HPDE6-E6E7 (cell line): ENCODE measurements around the gene RALGPS1.
A peak's percentile ranks its signal among the peaks of the same experiment; 100 is the strongest.

Experiments
- DNase-seq: peaks from one replicate; pipeline ENCODE4 v3.0.0; 2011; ENCODE audit warnings: missing footprints; ENCODE audit errors: extremely low spot score

The RALGPS1 gene, protein sequence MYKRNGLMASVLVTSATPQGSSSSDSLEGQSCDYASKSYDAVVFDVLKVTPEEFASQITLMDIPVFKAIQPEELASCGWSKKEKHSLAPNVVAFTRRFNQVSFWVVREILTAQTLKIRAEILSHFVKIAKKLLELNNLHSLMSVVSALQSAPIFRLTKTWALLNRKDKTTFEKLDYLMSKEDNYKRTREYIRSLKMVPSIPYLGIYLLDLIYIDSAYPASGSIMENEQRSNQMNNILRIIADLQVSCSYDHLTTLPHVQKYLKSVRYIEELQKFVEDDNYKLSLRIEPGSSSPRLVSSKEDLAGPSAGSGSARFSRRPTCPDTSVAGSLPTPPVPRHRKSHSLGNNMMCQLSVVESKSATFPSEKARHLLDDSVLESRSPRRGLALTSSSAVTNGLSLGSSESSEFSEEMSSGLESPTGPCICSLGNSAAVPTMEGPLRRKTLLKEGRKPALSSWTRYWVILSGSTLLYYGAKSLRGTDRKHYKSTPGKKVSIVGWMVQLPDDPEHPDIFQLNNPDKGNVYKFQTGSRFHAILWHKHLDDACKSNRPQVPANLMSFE

DNA sequence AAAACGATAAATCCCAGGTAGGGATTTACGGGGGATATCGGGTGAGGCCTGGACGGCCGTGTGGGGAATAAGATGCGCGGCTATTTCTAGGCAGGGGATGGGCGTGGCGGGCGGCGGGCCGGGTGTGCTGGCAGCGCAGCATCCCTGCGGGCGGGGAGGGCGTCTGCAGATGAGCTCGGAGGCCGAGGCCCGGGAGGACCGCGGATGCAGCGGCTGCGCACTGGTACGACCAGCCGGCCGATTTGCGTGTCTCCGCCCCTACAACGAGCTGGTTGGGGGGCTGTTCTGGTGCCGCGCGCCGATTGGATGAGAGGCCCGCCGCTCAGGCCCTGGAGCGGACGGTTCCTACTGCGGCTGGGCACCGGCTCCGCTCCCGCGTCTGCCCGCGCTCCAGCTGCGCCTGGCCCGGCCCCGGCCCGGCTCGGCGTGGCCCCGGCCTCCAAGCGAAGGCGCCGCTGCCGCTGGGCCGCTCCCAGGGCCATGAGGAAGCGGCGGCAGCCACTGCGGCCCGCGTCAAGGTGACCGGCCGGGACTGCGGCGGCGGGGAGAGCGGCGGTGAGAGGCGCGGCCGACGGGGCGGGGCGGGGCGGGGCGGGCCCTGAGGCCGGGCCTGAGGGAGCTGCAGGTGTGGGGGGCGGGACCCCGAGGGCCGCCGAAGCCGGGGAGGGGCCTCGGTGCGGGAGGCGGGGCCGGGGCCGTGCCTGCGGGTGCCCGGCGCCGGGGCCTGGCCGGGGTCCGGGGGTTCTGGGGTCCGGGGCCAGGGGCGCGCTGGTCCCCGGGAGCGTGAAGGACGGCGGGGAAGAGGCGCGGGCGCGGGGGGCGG lies at the start of gene RALGPS1:
Gene RALGPS1, plus strand, starts transcription at position 325 of the 823 bp plus-strand sequence. CDS start 47,508 bp downstream, outside the sequence.
- peak; percentile 97 for DNase-seq

DNA sequence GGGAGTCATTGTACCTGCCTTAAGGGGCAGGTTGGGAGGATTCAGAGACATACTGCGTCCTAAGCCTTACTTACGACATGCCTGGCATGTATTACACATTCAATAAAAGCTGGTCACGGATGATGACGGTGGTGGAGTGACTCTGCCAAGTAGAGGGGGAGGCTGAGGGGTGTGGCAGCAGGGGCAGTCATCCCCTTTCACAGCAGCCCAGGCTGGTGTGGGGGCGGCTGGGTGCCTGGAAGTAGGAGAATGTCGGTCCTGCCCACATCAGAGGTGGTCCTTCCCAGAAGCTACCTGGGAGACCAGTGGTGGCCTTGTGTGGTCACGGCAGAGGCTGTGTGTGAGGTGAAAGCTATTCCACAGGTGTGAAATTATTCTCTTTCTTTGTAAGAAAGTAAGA lies 45.2 kb upstream of the RALGPS1 start:
- DNase-seq, result no peak

DNA sequence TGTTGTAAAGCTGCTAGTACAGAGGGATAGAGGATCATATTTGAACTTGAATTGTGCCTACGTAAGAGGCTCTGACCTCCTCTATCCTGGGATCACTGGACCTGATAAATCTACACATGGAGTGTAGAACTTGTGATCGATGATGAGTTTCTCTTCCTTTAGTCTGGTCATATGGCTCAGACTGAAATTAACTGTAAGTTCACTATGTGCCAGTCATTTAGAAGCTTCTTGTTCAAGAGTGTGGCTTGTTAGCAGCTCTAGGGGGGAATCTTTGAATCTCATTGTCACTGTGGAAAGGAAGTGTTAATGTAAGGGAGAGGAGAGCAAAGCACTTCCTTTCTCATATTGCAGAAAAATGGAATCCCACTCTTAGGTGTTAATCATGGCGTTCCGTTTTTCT lies 42.1 kb upstream of the RALGPS1 start:
- no peak for DNase-seq

DNA sequence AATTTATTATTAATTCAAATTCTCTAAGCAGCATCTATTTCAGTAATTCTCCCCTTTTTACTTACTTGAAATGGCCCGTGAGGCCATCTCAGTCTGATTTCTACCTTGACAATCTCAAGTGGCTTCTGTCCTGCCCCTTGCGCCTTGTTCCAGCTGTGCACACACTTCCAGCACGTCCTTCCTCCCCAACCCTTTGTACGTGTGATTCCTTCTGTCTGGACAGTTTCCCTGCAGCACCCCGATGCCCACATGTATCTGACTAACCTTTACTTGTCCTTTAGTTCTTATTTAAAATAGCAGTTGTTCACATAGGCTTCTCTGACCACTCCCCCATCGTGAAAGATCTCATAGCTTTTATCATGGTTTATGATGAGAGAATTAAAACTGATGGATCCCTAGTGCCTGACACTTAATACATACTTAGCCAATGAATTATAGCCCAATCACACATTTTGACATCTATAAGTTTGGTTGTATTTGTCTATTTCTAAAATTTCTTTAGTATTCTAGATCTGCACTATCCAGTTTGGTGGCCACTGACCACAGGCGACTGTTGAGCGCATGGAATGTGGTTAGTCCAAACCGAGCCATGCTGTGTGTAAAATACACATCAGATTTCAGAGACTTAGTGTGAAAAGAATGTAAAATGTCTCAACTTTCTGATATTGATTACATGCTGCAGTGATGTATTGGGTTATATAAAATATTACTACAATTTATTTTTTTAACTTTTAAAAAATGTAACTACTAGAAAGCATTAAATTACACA lies 39.9 kb upstream of the RALGPS1 start:
- no peak for DNase-seq

DNA sequence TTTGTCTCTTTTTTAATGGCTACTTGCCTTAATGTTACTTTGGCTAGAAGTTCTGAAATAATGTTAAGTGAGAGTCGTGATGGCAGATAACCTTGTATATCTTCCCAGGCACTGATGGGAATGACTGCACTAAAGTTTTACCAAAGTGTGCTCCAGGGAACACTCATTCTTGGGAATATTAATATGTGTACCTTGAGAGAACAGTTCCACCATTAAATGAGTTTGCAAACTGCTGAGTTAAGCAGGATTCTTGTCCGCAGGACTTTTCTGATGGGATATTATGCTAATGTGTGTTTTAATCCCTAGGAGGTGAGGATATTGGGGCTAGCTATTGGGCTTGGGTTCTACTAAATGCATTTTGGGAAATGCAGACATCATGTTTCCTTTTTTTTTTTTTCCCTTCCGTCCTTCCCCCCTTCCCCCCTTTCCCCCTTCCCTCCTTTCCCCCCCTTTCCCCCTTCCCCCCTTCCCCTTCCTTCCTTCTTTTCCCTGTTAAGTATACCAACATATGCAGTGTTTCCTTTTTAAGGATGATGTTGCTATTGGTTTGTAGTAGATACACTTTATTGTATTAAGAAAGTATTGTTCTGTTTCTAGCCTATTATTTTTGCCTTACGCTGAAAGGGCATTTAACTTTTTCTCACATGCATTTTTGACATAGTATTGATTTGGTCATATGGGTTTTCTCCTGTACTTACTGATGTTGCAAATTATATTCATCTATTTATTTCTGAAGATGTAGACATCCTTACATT lies 38.6 kb upstream of the RALGPS1 start:
- no peak for DNase-seq

DNA sequence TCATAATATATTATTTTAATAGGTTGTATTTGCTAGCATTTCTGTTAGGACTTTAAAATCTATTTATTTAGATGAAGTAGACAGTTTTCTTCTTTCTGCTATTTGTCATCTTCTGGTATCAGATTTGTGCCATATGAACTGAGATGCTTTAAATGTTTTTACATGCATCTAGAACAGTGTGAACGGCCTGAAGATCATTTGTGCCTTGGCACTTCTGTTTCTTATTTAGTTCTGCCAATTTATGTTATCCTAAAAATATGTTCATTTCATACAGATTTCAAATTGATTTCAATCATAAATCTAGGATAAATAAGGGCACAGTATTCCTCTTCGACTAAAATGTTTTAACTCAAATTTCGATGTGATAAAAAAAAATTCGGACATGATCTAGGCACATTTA lies 38.1 kb upstream of the RALGPS1 start:
- no peak for DNase-seq

DNA sequence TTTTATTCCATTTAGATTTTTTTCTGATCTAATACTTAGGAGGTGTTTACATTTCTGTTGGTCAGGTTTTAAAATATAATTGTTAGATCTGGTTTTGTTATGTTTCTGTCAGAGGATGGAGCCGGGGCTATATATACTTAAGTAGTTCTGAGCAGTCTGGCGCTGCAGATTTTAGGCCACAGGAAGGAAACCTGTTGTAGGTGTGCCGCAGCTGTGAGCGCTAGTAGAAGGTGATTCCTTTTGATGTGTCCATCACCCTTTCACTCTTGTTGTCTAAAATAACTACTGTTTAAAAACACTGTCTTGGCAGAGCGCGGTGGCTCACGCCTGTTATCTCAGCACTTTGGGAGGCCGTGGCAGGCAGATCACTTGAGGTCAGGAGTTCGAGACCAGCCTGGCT lies 37.2 kb upstream of the RALGPS1 start:
- DNase-seq, result no peak

DNA sequence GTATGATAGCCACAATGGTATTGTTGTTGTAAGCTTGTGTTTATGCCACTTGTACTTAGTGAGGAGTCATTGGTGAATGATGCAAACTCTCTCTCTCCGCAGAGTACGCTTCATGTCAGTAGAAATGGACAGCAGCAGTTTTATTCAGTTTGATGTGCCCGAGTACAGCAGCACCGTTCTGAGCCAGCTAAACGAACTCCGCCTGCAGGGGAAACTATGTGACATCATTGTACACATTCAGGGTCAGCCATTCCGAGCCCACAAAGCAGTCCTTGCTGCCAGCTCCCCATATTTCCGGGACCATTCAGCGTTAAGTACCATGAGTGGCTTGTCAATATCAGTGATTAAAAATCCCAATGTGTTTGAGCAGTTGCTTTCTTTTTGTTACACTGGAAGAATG lies 35.3 kb upstream of the RALGPS1 start:
- DNase-seq, result no peak

DNA sequence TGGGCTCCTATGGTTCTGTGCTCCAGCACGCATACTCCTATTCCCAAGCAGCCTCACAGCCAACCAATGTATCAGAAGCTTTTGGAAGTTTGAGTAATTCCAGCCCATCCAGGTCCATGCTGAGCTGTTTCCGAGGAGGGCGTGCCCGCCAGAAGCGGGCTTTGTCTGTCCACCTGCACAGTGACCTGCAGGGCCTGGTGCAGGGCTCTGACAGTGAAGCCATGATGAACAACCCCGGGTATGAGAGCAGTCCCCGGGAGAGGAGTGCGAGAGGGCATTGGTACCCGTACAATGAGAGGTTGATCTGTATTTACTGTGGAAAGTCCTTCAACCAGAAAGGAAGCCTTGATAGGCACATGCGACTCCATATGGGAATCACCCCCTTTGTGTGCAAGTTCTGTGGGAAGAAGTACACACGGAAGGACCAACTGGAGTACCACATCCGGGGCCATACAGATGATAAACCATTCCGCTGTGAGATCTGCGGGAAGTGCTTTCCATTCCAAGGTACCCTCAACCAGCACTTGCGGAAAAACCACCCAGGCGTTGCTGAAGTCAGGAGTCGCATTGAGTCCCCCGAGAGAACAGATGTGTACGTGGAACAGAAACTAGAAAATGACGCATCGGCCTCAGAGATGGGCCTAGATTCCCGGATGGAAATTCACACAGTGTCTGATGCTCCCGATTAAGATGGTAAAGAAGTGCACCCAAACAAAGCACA lies 34.2 kb upstream of the RALGPS1 start:
- DNase-seq, result no peak

DNA sequence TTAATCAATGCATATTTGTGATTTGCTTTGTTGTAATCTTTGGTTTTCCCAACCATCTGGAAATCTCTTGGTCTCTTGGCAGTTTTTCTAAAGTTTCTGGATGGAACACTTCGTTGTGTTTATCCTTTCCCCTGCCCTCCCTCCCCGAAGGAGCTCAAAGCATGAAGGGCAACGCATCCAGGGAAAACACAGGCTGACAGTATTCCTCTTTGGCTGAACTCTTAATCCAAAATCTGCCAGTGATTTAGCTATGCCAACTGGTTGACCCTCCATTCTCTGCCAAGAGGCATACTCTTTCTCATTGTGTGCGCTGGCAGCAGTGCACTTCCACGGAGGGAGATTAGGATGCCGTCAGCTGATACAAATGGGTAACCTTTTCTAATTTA lies 33.6 kb upstream of the RALGPS1 start:
- no peak for DNase-seq

DNA sequence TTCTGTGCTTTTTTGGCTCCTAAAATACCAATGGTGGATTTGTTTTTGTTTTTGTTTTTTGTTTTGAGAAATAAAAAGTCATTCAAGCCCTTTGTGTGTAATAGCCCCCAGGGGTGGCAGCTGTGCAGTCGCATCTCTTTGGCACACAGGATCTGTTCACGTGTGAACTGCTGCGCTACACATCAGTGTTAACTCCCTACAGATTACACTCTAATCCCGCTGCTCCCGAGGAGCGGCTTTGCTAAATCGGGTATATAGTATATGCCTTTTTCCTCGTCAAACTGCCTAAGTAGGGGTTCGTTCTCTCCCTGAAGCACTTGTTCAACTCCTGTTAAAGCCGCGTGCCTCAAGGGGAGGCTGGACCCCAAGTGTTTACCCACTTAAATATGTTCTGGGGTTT lies 31.8 kb upstream of the RALGPS1 start:
- no peak for DNase-seq

DNA sequence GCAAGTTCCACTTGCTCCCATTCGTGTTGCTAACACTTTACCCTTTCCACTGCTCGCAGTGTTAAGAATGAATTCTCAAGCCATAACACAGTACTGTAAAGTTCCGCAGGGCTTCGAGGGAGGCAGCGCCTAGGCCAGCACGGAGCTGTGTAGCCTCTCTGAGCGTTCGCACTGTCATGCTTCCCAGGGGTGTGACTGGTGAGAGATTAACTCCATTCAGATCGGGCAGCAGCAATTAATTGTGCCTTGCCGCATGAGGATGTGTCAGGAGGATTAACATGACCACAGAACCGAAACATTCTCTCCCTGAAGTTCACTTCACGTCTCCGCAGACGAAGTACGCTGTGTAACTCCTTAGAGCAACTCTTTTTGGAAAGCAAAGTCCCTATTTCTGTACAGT lies 30.9 kb upstream of the RALGPS1 start:
- DNase-seq, result no peak

DNA sequence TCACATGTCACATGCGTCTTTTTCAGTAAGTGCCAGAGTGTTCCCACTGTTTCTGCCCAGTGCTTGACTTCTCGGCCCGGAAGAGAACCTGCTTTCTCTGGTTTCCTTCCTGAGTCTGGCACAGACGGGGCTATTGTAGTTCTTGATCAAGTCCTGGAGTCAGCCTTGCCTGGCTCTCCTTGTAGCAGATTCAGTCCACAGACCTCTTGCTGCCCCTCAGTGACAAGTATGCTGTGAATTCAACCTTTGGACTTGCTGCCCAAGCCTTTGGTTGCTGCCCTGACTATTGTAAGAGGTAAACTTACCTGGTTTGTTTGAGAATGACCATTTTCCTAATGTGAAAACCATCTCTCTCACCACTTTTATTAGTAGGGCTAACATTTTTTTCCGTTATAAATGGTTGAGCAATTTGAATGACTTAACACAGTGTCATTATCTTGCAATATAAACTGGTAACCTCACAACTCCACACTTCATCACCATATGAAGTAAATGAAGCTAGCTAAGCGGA lies 29.4 kb upstream of the RALGPS1 start:
- no peak for DNase-seq

DNA sequence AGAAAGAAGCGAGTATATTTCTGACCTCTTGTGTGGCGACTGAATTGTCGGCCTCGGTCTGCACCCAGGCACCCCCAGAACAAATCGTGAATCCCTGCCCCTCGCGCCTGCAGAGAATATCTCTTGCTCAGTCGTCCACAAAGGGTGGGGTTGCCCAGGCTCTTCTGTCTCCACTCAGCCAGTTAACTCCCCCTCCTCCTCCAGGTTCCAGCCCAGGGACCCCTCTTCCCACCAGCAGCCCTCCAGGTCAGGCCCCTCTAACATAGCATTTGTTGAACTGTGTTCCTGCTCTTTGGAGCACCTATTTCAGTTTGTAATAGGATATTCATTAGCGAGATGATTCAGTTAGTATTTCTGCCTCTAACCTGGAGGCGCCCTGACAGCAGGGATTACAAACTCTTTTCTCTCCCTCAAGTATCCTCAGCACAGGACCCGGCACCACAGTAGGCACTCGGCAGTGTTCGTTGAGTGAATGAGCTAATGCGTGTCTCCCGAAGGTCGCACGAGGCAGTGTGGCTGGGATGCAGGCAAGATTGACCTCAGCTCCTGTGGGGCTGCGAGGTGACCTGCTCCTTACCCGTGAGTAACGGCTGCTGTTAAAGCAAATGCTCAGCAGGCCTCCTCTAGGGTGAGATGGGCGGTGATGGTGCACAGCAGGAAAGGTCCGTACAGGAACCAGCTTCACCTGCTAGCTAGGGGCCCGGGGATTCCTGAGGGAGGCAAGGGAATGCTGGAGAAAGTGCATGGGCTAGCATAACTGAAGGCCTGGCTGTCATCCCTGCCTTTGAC lies 28.4 kb upstream of the RALGPS1 start:
- DNase-seq, result no peak

DNA sequence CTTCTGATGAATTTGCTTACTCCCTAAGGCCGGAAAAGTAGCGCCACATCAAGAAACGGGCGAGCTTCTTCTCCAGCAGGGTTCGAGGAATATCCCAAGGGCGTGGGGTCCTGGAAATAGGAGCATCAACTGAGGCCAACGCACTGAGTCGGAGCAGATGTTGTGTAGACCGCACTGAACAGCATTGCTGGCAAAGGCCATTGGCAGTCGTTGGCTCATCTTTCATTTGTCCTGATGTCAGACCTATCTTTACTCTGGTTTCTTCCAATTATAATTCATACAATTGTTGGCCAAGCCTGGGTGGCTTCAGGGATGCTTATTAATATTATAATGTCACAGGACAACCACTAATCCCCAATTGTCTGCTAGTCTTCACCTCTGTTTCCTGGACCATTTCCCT lies 27.7 kb upstream of the RALGPS1 start:
- no peak for DNase-seq

DNA sequence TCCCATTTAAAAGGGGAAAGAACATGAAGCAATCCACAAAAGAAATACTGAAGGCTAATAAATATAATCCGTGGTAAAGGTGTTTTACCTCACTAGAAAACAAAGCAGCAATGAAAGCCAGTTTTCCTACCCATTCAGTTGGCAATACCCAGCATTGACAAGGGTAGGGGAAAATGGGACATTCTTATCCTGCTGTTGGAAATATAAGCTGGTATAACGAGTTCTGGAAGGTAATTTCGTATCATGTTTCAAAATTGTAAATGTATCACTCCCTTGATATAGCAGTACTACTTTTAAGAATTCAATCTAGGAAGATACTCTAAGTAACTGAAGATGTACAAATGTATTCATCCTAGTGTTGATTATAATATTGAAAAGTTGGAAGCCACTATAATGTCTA lies 22.9 kb upstream of the RALGPS1 start:
- DNase-seq, result no peak

DNA sequence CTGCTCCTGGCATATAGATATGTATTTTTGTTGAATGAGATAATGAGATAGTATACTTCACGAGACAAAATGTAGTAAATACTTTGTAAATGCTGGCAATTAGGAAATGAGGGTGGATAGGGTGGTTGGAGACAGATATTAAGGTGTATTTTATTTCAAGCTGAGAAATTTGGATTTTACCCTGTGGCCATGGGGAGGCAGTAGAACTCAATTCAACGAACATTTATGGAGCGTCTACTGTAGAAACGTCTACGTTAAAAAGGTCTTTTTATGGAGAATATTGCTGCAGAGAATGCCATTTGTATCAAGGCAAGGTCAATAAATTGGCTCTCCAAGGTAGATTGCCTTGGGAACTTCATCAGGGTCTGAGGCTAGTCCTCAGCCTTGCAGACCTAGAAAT lies 21.5 kb upstream of the RALGPS1 start:
- no peak for DNase-seq

DNA sequence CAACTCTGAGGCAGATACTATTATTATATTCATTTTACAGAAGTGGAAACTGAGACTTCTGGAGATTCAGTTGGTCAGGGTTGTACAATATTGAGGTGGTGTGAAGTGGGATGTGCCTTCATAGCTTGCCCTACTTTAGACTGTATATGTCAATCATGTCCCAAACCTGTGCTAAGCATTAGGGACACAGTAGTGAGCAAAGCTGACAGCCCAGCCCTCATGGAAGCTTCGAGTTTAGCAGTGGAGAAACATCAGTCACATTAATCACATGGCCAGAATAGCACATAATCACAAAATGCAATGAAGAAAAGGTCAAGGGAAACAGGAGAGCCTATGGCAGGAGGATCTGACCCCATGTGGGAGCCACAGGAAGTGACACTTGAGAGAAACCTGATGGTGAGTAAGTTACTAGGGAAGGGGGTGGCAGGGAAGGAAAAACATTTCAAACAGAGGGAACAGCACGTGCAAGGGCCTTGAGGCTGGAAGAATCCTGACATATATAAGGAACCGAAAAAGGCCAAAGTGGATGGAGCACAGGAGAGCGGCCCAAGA lies 20.5 kb upstream of the RALGPS1 start:
- DNase-seq, result no peak

DNA sequence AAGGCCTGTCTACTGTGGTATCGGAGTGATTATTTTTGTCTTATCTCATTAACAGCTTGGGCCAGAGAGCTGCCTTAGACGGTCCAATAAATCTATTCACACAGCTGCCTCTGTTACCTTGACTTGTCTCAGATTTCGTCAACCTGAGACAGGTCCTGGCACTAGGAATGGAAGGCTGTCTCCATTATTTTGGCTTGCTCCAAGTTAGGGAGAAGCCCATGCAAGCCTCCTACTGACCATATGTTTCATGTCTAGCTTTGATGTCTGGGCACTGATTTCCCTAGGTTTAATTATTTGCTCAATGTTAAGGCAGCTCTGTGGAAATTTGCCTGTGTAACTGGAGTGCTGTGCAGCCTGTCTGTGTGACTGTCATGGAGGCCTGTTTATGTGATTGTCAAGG lies 12.4 kb upstream of the RALGPS1 start:
- no peak for DNase-seq
